PC-9 (cell line): ENCODE measurements around the gene NRG3. TPM values are rescaled to one million over a fixed set of nuclear protein-coding genes. Genes with fewer than 3 reads are reported as not detected.

Experiments used
- BruUV-seq: library from RNA; stranded (reverse); fragments of 400-500 nt; replicated peaks from 2 replicates; lab custom pipeline; 2021; lab: Mats Ljungman, UMichigan
- CTCF ChIA-PET: fragments of 300-600 bp; sonication (Branson Sonifier 250); formaldehyde crosslinking; loops from one replicate; lab custom pipeline; 2022; ENCODE audit warnings: antibody characterized with exemption; lab: Charles Lee
- POLR2A ChIA-PET: fragments of 300-600 bp; sonication (Branson Sonifier 250); formaldehyde crosslinking; loops from one replicate; lab custom pipeline; 2022; ENCODE audit warnings: antibody characterized with exemption; ENCODE audit not compliant: unreplicated experiment; lab: Charles Lee
- DNase-seq, 2 experiments: peaks; one replicate each; pipeline versions ENCODE4 v3.0.0 to v3.0.0-alpha.2; 2015 to 2022; ENCODE audit warnings: mixed read lengths in 1 of 2
- H2AFZ ChIP-seq: fragments of 200-600 bp; sonication (generic); 2 replicates; pipeline ENCODE4 v1.8.1; 2017; ENCODE audit warnings: antibody characterized with exemption
- H3F3A ChIP-seq: fragments of 200-600 bp; sonication (generic); 2 replicates; pipeline ENCODE4 v1.8.1; 2017; ENCODE audit warnings: antibody characterized with exemption, mild to moderate bottlenecking, low read depth; ENCODE audit not compliant: insufficient read depth
- H3K27ac ChIP-seq: fragments of 200-600 bp; sonication (generic); 2 replicates; pipeline ENCODE4 v1.6.1; 2016; ENCODE audit warnings: mixed run types
- H3K27me3 ChIP-seq: fragments of 200-600 bp; sonication (generic); 2 replicates; pipeline ENCODE4 v1.6.1; 2016; ENCODE audit warnings: low read depth, mixed run types; ENCODE audit not compliant: insufficient read depth
- H3K36me3 ChIP-seq: fragments of 200-600 bp; sonication (generic); 2 replicates; pipeline ENCODE4 v1.6.1; 2016; ENCODE audit warnings: low read depth, mixed run types
- H3K4me1 ChIP-seq: fragments of 200-600 bp; sonication (generic); replicated peaks from 2 replicates; pipeline ENCODE4 v1.6.1; 2016; ENCODE audit warnings: mixed run types; ENCODE audit not compliant: insufficient read depth
- H3K4me2 ChIP-seq: fragments of 200-600 bp; sonication (generic); 2 replicates; pipeline ENCODE4 v1.6.1; 2017; ENCODE audit warnings: mixed run types
- H3K4me3 ChIP-seq: fragments of 200-600 bp; sonication (generic); 2 replicates; pipeline ENCODE4 v1.6.1; 2016; ENCODE audit warnings: mixed run types
- H3K79me2 ChIP-seq: fragments of 200-600 bp; sonication (generic); 2 replicates; pipeline ENCODE4 v1.6.1; 2017; ENCODE audit warnings: low read depth, mixed run types
- H3K9me2 ChIP-seq: fragments of 200-600 bp; sonication (generic); 2 replicates; pipeline ENCODE4 v1.8.1; 2017; ENCODE audit warnings: mild to moderate bottlenecking; ENCODE audit not compliant: insufficient read depth
- H3K9me3 ChIP-seq: fragments of 200-600 bp; sonication (generic); 2 replicates; pipeline ENCODE4 v1.8.1; 2016; ENCODE audit warnings: low read depth; ENCODE audit not compliant: insufficient read depth
- H4K20me1 ChIP-seq: fragments of 200-600 bp; sonication (generic); 2 replicates; pipeline ENCODE4 v1.8.1; 2017; ENCODE audit not compliant: insufficient read depth
- EZH2 ChIP-seq: fragments of 200-600 bp; sonication (generic); IDR thresholded peaks from 2 replicates; pipeline ENCODE4 v1.8.0; 2017; ENCODE audit warnings: antibody characterized with exemption, low read depth
- intact Hi-C: fragments of 100-400 bp; cut with micrococcal nuclease; formaldehyde crosslinking; loops from one replicate; pipeline ENCODE4 v1.10.0; 2022; ENCODE audit not compliant: unreplicated experiment
- total RNA-seq: library from RNA; stranded (reverse); gene quantifications from 2 replicates; pipeline ENCODE4 v1.2.3, GENCODE V29; 2021
- TF ChIP-seq, protein P1 (sequence below): fragments of 200-600 bp; sonication (generic); conservative IDR thresholded peaks from 2 replicates; pipeline ENCODE4 v1.6.1; 2017; ENCODE audit warnings: mixed run types, antibody characterized with exemption, mild to moderate bottlenecking, moderate library complexity

Gene NRG3
- total RNA-seq, 1 experiment from 2014 or later, result not detected

DNA sequence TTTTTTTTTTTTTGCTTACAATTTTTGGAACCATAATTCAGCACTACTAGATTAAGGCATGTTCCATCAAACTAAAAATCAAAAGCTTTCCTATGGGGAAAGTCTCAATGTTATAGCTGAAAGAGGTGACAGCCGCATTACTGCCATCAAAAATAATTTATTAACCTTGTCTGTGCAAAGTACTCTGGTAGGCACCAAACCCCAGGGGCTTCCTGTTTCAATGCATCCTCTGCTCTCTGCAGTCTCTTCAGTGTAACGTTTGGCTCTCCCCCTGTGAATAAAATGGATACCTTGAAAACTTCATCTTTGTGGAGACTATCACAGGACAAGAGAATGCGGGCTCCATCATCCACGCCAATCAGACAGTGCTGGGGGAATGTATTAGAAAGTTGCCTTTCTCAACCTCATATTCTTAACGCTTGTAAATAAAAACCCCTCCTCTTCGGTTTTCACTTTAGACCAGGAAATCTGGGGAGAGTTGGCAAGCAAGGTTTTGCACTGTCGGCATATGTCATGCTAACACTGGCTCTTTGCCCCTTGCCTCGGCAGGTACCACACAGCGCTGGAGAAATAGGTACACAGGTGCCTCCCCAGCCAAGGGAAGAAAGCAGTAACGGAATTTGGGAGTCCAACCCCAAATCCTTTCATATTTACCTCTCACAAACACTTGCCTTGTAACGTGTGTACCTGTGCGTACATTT, 1.6 kb upstream of the NRG3 start:
- TF ChIP-seq EZH2, result no peak
- TF ChIP-seq, protein P1, sequence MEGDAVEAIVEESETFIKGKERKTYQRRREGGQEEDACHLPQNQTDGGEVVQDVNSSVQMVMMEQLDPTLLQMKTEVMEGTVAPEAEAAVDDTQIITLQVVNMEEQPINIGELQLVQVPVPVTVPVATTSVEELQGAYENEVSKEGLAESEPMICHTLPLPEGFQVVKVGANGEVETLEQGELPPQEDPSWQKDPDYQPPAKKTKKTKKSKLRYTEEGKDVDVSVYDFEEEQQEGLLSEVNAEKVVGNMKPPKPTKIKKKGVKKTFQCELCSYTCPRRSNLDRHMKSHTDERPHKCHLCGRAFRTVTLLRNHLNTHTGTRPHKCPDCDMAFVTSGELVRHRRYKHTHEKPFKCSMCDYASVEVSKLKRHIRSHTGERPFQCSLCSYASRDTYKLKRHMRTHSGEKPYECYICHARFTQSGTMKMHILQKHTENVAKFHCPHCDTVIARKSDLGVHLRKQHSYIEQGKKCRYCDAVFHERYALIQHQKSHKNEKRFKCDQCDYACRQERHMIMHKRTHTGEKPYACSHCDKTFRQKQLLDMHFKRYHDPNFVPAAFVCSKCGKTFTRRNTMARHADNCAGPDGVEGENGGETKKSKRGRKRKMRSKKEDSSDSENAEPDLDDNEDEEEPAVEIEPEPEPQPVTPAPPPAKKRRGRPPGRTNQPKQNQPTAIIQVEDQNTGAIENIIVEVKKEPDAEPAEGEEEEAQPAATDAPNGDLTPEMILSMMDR, result no peak

DNA sequence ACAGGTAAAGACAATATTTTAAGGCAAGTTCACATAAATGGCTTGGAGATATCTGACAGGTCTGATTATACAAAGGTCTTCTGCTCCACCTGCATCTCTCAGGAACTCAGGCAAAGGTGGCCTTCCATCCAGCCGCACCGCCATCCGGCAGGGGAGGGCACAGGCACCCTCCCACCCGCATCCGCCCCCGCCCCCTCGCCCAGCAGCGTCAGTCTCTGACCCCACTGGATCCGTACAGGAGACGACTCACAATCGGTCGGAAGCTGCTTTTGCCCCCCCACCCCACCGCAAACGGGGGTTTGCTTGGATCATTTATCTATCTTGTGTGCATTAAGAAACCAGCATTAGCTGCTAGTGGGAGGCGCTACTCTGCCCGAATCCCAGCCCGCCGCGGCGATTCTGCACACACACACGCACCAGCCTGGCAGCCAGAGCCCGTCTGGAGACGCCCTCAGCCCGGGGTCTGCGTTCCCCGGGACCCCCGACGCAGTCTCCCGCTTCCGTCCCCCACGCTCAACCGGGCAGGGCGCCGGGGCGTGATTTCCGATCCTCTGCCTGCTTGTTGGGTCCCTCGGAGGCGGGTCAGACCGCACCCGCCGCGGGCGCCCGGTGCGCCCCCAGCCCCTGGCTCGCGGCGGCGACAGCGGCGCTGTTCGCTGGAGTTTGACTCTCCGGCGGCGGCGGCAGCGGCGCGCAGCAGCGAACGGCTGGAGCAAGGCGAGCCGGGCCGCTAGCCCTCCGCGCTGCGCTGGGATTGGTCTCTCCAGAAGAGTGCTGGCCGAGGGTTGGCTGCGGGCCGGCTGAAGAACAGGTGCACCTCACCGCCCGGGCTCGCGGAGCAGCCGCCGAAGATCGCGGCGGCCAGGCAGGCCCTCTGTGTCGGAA, 820 bp upstream of the NRG3 start:
- H3K4me3 ChIP-seq, result no peak overlapping the region
- intact Hi-C loops, result no loop called here
- no TSS peak for BruUV-seq
- H2AFZ ChIP-seq, result no peak overlapping the region
- H3K9me3 ChIP-seq, result no peaks in the 10 kb centered on the region
- DNase-seq, result no peak
- no peaks in the 10 kb centered on the region for H4K20me1 ChIP-seq
- H3K9me2 ChIP-seq, result no peaks in the 10 kb centered on the region
- no peak overlapping the region for H3K27ac ChIP-seq
- POLR2A ChIA-PET, result no interaction called here
- no peak overlapping the region for H3K4me2 ChIP-seq
- H3K4me1 ChIP-seq, result no peaks in the 10 kb centered on the region
- no peaks in the 10 kb centered on the region for H3F3A ChIP-seq
- no peaks in the 10 kb centered on the region for H3K27me3 ChIP-seq
- CTCF ChIA-PET, result no interaction called here
- H3K36me3 ChIP-seq, result no peaks in the 10 kb centered on the region
- no peak for TF ChIP-seq EZH2
- TF ChIP-seq, protein P1, result no peak
- H3K79me2 ChIP-seq, result no peaks in the 10 kb centered on the region

More for the DNA sequence above, 1.6 kb upstream of the NRG3 start:
- no peaks in the 10 kb centered on the region for H3K9me2 ChIP-seq
- no peaks in the 10 kb centered on the region for H3K27me3 ChIP-seq
- no peaks in the 10 kb centered on the region for H3K36me3 ChIP-seq
- no peaks in the 10 kb centered on the region for H4K20me1 ChIP-seq
- BruUV-seq, result no TSS peak
- H2AFZ ChIP-seq, result no peak overlapping the region
- POLR2A ChIA-PET, result no interaction called here
- DNase-seq, result no peak
- H3K4me2 ChIP-seq, result no peak overlapping the region
- intact Hi-C loops, result no loop called here
- no peaks in the 10 kb centered on the region for H3K4me1 ChIP-seq
- H3K9me3 ChIP-seq, result no peaks in the 10 kb centered on the region
- H3K79me2 ChIP-seq, result no peaks in the 10 kb centered on the region
- CTCF ChIA-PET, result no interaction called here
- H3F3A ChIP-seq, result no peaks in the 10 kb centered on the region
- H3K27ac ChIP-seq, result no peak overlapping the region
- H3K4me3 ChIP-seq, result no peak overlapping the region

DNA sequence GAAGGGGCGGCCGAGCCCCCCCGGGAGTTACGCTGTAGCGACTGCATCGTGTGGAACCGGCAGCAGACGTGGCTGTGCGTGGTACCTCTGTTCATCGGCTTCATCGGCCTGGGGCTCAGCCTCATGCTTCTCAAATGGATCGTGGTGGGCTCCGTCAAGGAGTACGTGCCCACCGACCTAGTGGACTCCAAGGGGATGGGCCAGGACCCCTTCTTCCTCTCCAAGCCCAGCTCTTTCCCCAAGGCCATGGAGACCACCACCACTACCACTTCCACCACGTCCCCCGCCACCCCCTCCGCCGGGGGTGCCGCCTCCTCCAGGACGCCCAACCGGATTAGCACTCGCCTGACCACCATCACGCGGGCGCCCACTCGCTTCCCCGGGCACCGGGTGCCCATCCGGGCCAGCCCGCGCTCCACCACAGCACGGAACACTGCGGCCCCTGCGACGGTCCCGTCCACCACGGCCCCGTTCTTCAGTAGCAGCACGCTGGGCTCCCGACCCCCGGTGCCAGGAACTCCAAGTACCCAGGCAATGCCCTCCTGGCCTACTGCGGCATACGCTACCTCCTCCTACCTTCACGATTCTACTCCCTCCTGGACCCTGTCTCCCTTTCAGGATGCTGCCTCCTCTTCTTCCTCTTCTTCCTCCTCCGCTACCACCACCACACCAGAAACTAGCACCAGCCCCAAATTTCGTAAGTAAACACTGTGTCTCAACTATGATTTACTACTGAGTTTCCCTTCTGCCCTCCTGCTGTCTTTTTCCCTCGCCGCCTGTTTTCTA, 666 bp downstream of the NRG3 start:
- Histone ChIP-seq H3K4me2 (no peak overlapping the region), H4K20me1 (no peaks in the 10 kb centered on the region)

More for the DNA sequence above, 666 bp downstream of the NRG3 start:
- intact Hi-C loops, result no loop called here
- no TSS peak for BruUV-seq
- no peaks in the 10 kb centered on the region for H3K9me3 ChIP-seq
- no peak overlapping the region for H2AFZ ChIP-seq
- H3K4me1 ChIP-seq, result no peaks in the 10 kb centered on the region
- H3K27ac ChIP-seq, result no peak overlapping the region
- H3K36me3 ChIP-seq, result no peaks in the 10 kb centered on the region
- H3F3A ChIP-seq, result no peaks in the 10 kb centered on the region
- CTCF ChIA-PET, result no interaction called here
- no peak for TF ChIP-seq EZH2
- TF ChIP-seq, protein P1, result no peak
- no peak overlapping the region for H3K4me3 ChIP-seq
- POLR2A ChIA-PET, result no interaction called here
- H3K27me3 ChIP-seq, result no peaks in the 10 kb centered on the region
- no peaks in the 10 kb centered on the region for H3K79me2 ChIP-seq
- no peak for DNase-seq
- no peaks in the 10 kb centered on the region for H3K9me2 ChIP-seq
